Left lobe of liver (tissue), 2 donors: ENCODE measurements around the gene DYRK1B. TPM values are rescaled to one million over a fixed set of nuclear protein-coding genes. Genes with fewer than 3 reads are reported as not detected.

Experiments
- ATAC-seq: fragments of 200-7000 bp; cut with Tn5 transposase; one replicate; pipeline ENCODE4 v1.9.1; 2020; ENCODE audit warnings: mild to moderate bottlenecking, moderate library complexity
- DNase-seq: peaks from one replicate; pipeline ENCODE4 v3.0.0-alpha.2; 2020; ENCODE audit warnings: low spot score
- total RNA-seq: library from RNA; stranded (reverse); gene quantifications from one replicate; pipeline ENCODE4 v1.2.1, GENCODE V29; 2021
- donor health status: DM: no; HTN: no; CAD: no; lungs with moderate emphysema.
- donor health status: DM: no; HTN: yes; CAD: no.

The DYRK1B gene
- total RNA-seq, 1 donor from 2014 or later = 5.5 TPM

GRCh38 chr19:39832341-39833083, 1.4 kb downstream of the DYRK1B start:
- no peak for DNase-seq
- ATAC-seq = no peak

GRCh38 chr19:39831679-39832078, 2.3 kb downstream of the DYRK1B start:
- DNase-seq (no peak), ATAC-seq (no peak)

- ATAC-seq (no peak), DNase-seq (no peak)
Measured at GRCh38 chr19:39830847-39831246, 3.1 kb downstream of the DYRK1B start.

- no peak for DNase-seq
Measured at GRCh38 chr19:39830406-39830805, 3.6 kb downstream of the DYRK1B start.

GRCh38 chr19:39829702-39830275, 4.2 kb downstream of the DYRK1B start:
- ATAC-seq = no peak
- no peak for DNase-seq

More at GRCh38 chr19:39830406-39830805, 3.6 kb downstream of the DYRK1B start:
- no peak for ATAC-seq

- ATAC-seq (no peak), DNase-seq (no peak)
Measured at GRCh38 chr19:39828654-39829032, 5.3 kb downstream of the DYRK1B start.

GRCh38 chr19:39828015-39828653, 5.8 kb downstream of the DYRK1B start:
- ATAC-seq = no peak
- no peak for DNase-seq

GRCh38 chr19:39827216-39827615, 6.7 kb downstream of the DYRK1B start:
- DNase-seq (no peak), ATAC-seq (no peak)

- DNase-seq (no peak), ATAC-seq (no peak)
Measured at GRCh38 chr19:39826311-39826945, 7.5 kb downstream of the DYRK1B start.

- ATAC-seq (no peak), DNase-seq (no peak)
Measured at GRCh38 chr19:39825531-39826076, 8.4 kb downstream of the DYRK1B start.

GRCh38 chr19:39825093-39825463, 8.9 kb downstream of the DYRK1B start:
- ATAC-seq (no peak), DNase-seq (no peak)

- ATAC-seq (peak; percentile 97), DNase-seq (peak; percentile 90)
Measured at GRCh38 chr19:39824143-39825092, 9.5 kb downstream of the DYRK1B start.

- no peak for DNase-seq
- no peak for ATAC-seq
Measured at GRCh38 chr19:39823686-39824085, 10.3 kb downstream of the DYRK1B start.

GRCh38 chr19:39820696-39821095, 13.3 kb downstream of the DYRK1B start:
- ATAC-seq = no peak
- no peak for DNase-seq

- ATAC-seq = no peak
Measured at GRCh38 chr19:39819786-39820185, 14.2 kb downstream of the DYRK1B start.

GRCh38 chr19:39818626-39819097, 15.3 kb downstream of the DYRK1B start:
- DNase-seq (no peak), ATAC-seq (no peak)

More at GRCh38 chr19:39819786-39820185, 14.2 kb downstream of the DYRK1B start:
- no peak for DNase-seq

GRCh38 chr19:39817888-39818561, 15.9 kb downstream of the DYRK1B start:
- DNase-seq (no peak), ATAC-seq (no peak)

- DNase-seq = no peak
- no peak for ATAC-seq
Measured at GRCh38 chr19:39816287-39817048, 17.5 kb downstream of the DYRK1B start.

GRCh38 chr19:39814595-39814994, 19.4 kb downstream of the DYRK1B start:
- ATAC-seq (no peak), DNase-seq (no peak)
